ENCODE measurements around the gene CDK13. TPM values are rescaled to one million over a fixed set of nuclear protein-coding genes. Genes with fewer than 3 reads are reported as not detected.

Gene CDK13
- total RNA-seq, 4 donors from 2014 or later: 56.0 to 99.0 (median 72.6) TPM

GRCh38 chr7:39948956-39949928 is 814 bp upstream of the CDK13 start:
- no peaks in the 10 kb centered on the region for H3K27me3 ChIP-seq
- WGBS, 2 donors (ENCODE audit: low coverage in 1 of 2): 0% methylated on average over 8 to 10 of the region's 74 CpGs

GRCh38 chr7:39950473-39951225 is 593 bp downstream of the CDK13 start:
- peak; percentile 2 for ATAC-seq
- TF ChIP-seq EP300 (IDR thresholded peaks at IDR 0.05): no peak
- TF ChIP-seq POLR2AphosphoS5 (IDR thresholded peaks at IDR 0.05): peak; percentile 3
- no peaks in the 10 kb centered on the region for H3K27me3 ChIP-seq
- H3K36me3 ChIP-seq: no peaks in the 10 kb centered on the region
- no CpG with 5 or more reads among the region's 93 CpGs for WGBS, 2 donors (ENCODE audit: low coverage in 1 of 2)
- peak overlapping the region; percentile 93 to 99 (median 98) for H3K27ac ChIP-seq
- H3K4me3 ChIP-seq: peak overlapping the region; percentile 76 to 92
- H3K4me1 ChIP-seq: peaks cover 0 to 41% (median 16%) of the 10 kb centered on the region in 3 donors
- no peaks in the 10 kb centered on the region for H3K9me3 ChIP-seq

More at GRCh38 chr7:39948956-39949928, 814 bp upstream of the CDK13 start:
- H3K4me3 ChIP-seq: peak overlapping the region; percentile 76 to 92
- TF ChIP-seq EP300 (IDR thresholded peaks at IDR 0.05) (no peak), POLR2A (IDR thresholded peaks at IDR 0.05) (peak; percentile 87 to 88), POLR2AphosphoS5 (IDR thresholded peaks at IDR 0.05) (peak; percentile 89), CTCF (IDR thresholded peaks at IDR 0.05) (peak in 1 of 4 experiments; percentile 22)
- peak overlapping the region; percentile 93 to 99 (median 98) for H3K27ac ChIP-seq
- peak; percentile 94 for ATAC-seq
- no peaks in the 10 kb centered on the region for H3K9me3 ChIP-seq
- peaks cover 0 to 27% (median 5%) of the 10 kb centered on the region in 3 donors for H3K4me1 ChIP-seq
- H3K36me3 ChIP-seq: no peaks in the 10 kb centered on the region

GRCh38 chr7:39951226-39952194 is 1.5 kb downstream of the CDK13 start:
- 0% methylated on average over 1 to 7 of the region's 79 CpGs for WGBS, 2 donors (ENCODE audit: low coverage in 1 of 2)
- peak overlapping the region; percentile 76 to 92 for H3K4me3 ChIP-seq
- peak in 3 of 4 experiments; percentile 31 to 60 (median 33) for TF ChIP-seq CTCF (IDR thresholded peaks at IDR 0.05)
- TF ChIP-seq POLR2A (IDR thresholded peaks at IDR 0.05): no peak
- peaks cover 0 to 50% (median 16%) of the 10 kb centered on the region in 3 donors for H3K4me1 ChIP-seq
- H3K27ac ChIP-seq: peak overlapping the region; percentile 93 to 99 (median 98)
- no peaks in the 10 kb centered on the region for H3K9me3 ChIP-seq
- no peak for ATAC-seq
- no peaks in the 10 kb centered on the region for H3K27me3 ChIP-seq
- no peaks in the 10 kb centered on the region for H3K36me3 ChIP-seq

GRCh38 chr7:39952374-39952773 is 2.3 kb downstream of the CDK13 start:
- ATAC-seq: no peak
- Histone ChIP-seq H3K27me3 (no peaks in the 10 kb centered on the region), H3K4me1 (peaks cover 0 to 58% (median 16%) of the 10 kb centered on the region in 3 donors), H3K27ac (peak overlapping the region in 3 of 4 donors; percentile 96 to 99 (median 99)), H3K36me3 (no peaks in the 10 kb centered on the region), H3K4me3 (peak overlapping the region; percentile 76 to 92), H3K9me3 (no peaks in the 10 kb centered on the region)
- TF ChIP-seq CTCF (IDR thresholded peaks at IDR 0.05) (no peak), EP300 (IDR thresholded peaks at IDR 0.05) (no peak), POLR2A (IDR thresholded peaks at IDR 0.05) (no peak), POLR2AphosphoS5 (IDR thresholded peaks at IDR 0.05) (no peak)
- WGBS, 2 donors (ENCODE audit: low coverage in 1 of 2): 0 to 5% methylated on average over 2 of the region's 2 CpGs
